K562 (cell line): ENCODE data around the gene COPB2. TPM values are rescaled to one million over a fixed set of nuclear protein-coding genes. Genes with fewer than 3 reads are reported as not detected.

Source experiments
- ATAC-seq: fragments of 200-7000 bp; cut with Tn5 transposase; 3 replicates; pipeline ENCODE4 v1.9.1; 2020; ENCODE audit warnings: moderate library complexity
- BruUV-seq: library from RNA; stranded (reverse); fragments of 400-500 nt; replicated peaks from 2 replicates; lab custom pipeline; 2021; lab: Mats Ljungman, UMichigan
- CTCF ChIA-PET: fragments of 300-600 bp; formaldehyde crosslinking; extraction: SDS; loops from one replicate; lab custom pipeline; 2021; ENCODE audit warnings: low intra/inter-chr PET ratio; lab: Yijun Ruan, JAX
- POLR2A ChIA-PET: fragments of 300-600, 350-650 bp; sonication (Branson Sonifier 250); formaldehyde crosslinking; extraction: SDS; loops from one replicate; lab custom pipeline; 2021; ENCODE audit warnings: antibody characterized with exemption, inconsistent platforms; lab: Yijun Ruan, JAX
- DNase-seq, 4 experiments: peaks; one replicate each; pipeline versions ENCODE4 v3.0.0 to v3.0.0-alpha.2; 2011 to 2018; ENCODE audit warnings: low spot score in 3 of 4, mixed read lengths in 3 of 4; ENCODE audit errors: extremely low read depth in 1 of 4
- FAIRE-seq: peaks from 2 replicates; lab custom pipeline; 2011; peaks lifted over from hg19 to GRCh38; lab: Jason Lieb, UNC
- H2AFZ ChIP-seq: 2 replicates; pipeline ENCODE4 v1.6.0; 2011; ENCODE audit warnings: low read depth, low read length, control low read depth, inconsistent platforms
- H3K27ac ChIP-seq: fragments of 200-600 bp; 3 replicates; pipeline ENCODE4 v1.8.0; 2011; ENCODE audit warnings: low read depth, mild to moderate bottlenecking, control low read depth, inconsistent platforms, low read length, moderate library complexity, mixed read lengths; ENCODE audit errors: extremely low read depth
- H3K27me3 ChIP-seq, 2 experiments: fragments of 300-600 bp in 1 of 2; 2 replicates in 1 of 2; 3 replicates in 1 of 2; pipeline versions ENCODE4 v1.6.0 to v1.8.0; 2011; ENCODE audit warnings: inconsistent platforms in 2 of 2, low read length in 2 of 2, mild to moderate bottlenecking in 1 of 2, mixed read lengths in 1 of 2, moderate library complexity in 1 of 2; ENCODE audit not compliant: control insufficient read depth in 2 of 2, insufficient read depth in 2 of 2
- H3K36me3 ChIP-seq: fragments of 300-600 bp; 3 replicates; pipeline ENCODE4 v1.8.0; 2011; ENCODE audit warnings: mild to moderate bottlenecking, low read length, inconsistent platforms; ENCODE audit not compliant: control insufficient read depth, insufficient read depth
- H3K4me1 ChIP-seq, 2 experiments: fragments of 200-600 bp in 1 of 2; replicated peaks in 1 of 2; 2 replicates in 1 of 2; 3 replicates in 1 of 2; pipeline versions ENCODE4 v1.5.1 to v1.8.0; 2011; ENCODE audit warnings: inconsistent platforms in 2 of 2, low read length in 2 of 2, mild to moderate bottlenecking in 1 of 2, mixed read lengths in 1 of 2, moderate library complexity in 1 of 2; ENCODE audit not compliant: control insufficient read depth in 2 of 2, insufficient read depth in 2 of 2
- H3K4me2 ChIP-seq: 2 replicates; pipeline ENCODE4 v1.6.1; 2011; ENCODE audit warnings: low read length, control low read depth, inconsistent platforms, mixed read lengths; ENCODE audit not compliant: insufficient read depth
- H3K4me3 ChIP-seq: fragments of 200-600 bp; sonication (generic), shearing (Covaris generic); 2 replicates; pipeline ENCODE4 v1.5.1; 2016; ENCODE audit warnings: control low read depth, inconsistent platforms
- H3K79me2 ChIP-seq: fragments of 200-600 bp; 3 replicates; pipeline ENCODE4 v1.8.0; 2011; ENCODE audit warnings: low read length, inconsistent platforms; ENCODE audit not compliant: control insufficient read depth, insufficient read depth
- H3K9ac ChIP-seq, 2 experiments: 2 replicates each; pipeline versions ENCODE4 v1.6.0 to v1.6.1; 2011; ENCODE audit warnings: low read depth in 2 of 2, low read length in 2 of 2, control low read depth in 1 of 2, inconsistent platforms in 1 of 2, mild to moderate bottlenecking in 1 of 2, mixed read lengths in 1 of 2; ENCODE audit not compliant: insufficient read depth in 1 of 2
- H3K9me1 ChIP-seq: one replicate; pipeline ENCODE4 v1.6.0; 2011; ENCODE audit warnings: inconsistent platforms, mild to moderate bottlenecking, low read length, moderate library complexity; ENCODE audit not compliant: control insufficient read depth, insufficient read depth
- H3K9me3 ChIP-seq: replicated peaks from 2 replicates; pipeline ENCODE4 v1.5.1; 2011; ENCODE audit warnings: low read depth, low read length, inconsistent platforms; ENCODE audit not compliant: control insufficient read depth, insufficient read depth
- H4K20me1 ChIP-seq: replicated peaks from 2 replicates; pipeline ENCODE4 v1.6.1; 2011; ENCODE audit warnings: low read length, inconsistent platforms, mixed read lengths; ENCODE audit not compliant: control insufficient read depth, insufficient read depth
- ZBED1 ChIP-seq: IDR thresholded peaks from 2 replicates; pipeline ENCODE4 v1.6.1; 2014
- WGBS: fragments of 100-300 bp; shearing (Covaris generic); methylation state at CpG from one replicate; pipeline ENCODE4 v1.1.6; 2016; ENCODE audit warnings: low coverage, mixed read lengths; ENCODE audit not compliant: insufficient coverage; ENCODE audit errors: missing lambda C conversion rate; 5-methylcytosine and 5-hydroxymethylcytosine counted together
- in situ Hi-C: fragments of 300-500 bp; cut with MboI; formaldehyde crosslinking; loops from 4 replicates; pipeline ENCODE4 v1.15.0; 2018; ENCODE audit warnings: inconsistent platforms, mixed read lengths
- intact Hi-C: fragments of 100-400 bp; cut with micrococcal nuclease; formaldehyde crosslinking; loops from 2 replicates; pipeline ENCODE4 v1.14.2; 2022
- polyA plus RNA-seq, 8 experiments: library from polyadenylated mRNA; depleted of rRNA in 4 of 8; stranded (reverse) in 5 of 8; unstranded in 3 of 8; fragments of >200 nt; fragmentation: Nextera tagmentation in 2 of 8; fragmentation: Illumina TruSeq in 1 of 8; extraction: Ambion mirVana in 2 of 8; extraction: Trizol in 1 of 8; gene quantifications; 2 replicates each; pipeline versions ENCODE4 v1.2.1 to v1.2.3, GENCODE V29; 2011 to 2014; ENCODE audit warnings: inconsistent platforms in 1 of 8, missing spikeins in 1 of 8
- total RNA-seq, 7 experiments: library from RNA; depleted of rRNA in 6 of 7; stranded (reverse); fragments of >200 nt in 6 of 7; fragmentation: Illumina TruSeq in 2 of 7; extraction: Trizol in 2 of 7; gene quantifications; 2 replicates each; pipeline versions ENCODE4 v1.2.1 to v1.2.3, GENCODE V29; 2011 to 2021; ENCODE audit warnings: low replicate concordance in 1 of 7
- TF ChIP-seq, protein P1 (sequence below): fragments of 450-650 bp; IDR thresholded peaks from 2 replicates; pipeline ENCODE4 v1.6.1; 2016; ENCODE audit warnings: mild to moderate bottlenecking, moderate library complexity

Gene COPB2
- total and polyA plus RNA-seq, 9 of the 15 experiments (the other 6 are each of a cell fraction or from before 2014, with no cell fraction given), result 64.3 to 189 (median 130) TPM

DNA sequence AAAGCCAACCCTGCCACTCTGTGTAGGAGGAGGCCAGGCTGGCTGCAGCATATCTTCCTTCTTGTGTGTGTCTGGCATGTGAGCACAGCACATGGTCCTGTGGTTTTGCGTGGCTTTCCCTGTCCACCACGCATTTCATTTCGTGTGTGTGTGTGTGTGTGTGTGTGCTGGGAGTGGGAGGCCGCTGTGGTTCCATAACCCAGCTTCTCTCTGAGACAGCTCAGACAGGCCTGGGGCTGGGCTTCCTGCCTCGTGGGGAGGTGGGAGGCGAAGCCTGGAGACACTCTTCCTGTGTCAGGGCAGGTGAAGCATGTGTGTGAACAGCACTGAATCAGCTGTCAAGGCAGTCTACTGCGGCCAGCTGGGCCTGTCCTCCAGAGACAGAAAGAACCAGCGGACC, 61.6 kb downstream of the COPB2 start:
- ATAC-seq, result no peak
- in situ Hi-C loops (no loop called here), intact Hi-C loops (loop anchor here (2.0 to 10.0 kb wide), 6 partner anchors 29 to 391 kb away; no protein-coding TSS in a partner anchor)
- Histone ChIP-seq H3K4me2 (no peak overlapping the region), H3K9ac (peak overlapping the region in 1 of 2 experiments; percentile 45; a peak in 1 of 4 replicates), H3K4me1 (peaks cover 17 to 29% of the 10 kb centered on the region in 2 experiments; a peak in 4 of 5 replicates), H2AFZ (peak overlapping the region; percentile 29), H3K4me3 (no peak overlapping the region), H3K27ac (no peak overlapping the region), H3K27me3 (no peaks in the 10 kb centered on the region), H3K9me3 (no peaks in the 10 kb centered on the region), H4K20me1 (no peaks in the 10 kb centered on the region), H3K79me2 (no peaks in the 10 kb centered on the region), H3K9me1 (no peaks in the 10 kb centered on the region), H3K36me3 (no peaks in the 10 kb centered on the region; the same call in 2 of the 3 replicates)
- ChIA-PET POLR2A (no interaction called here), CTCF (interaction anchor here (0.6 to 2.6 kb wide), 2 partner anchors 216 to 1257 kb away, joined by 3 to 43 read pairs; no protein-coding TSS in a partner anchor)
- no peak for DNase-seq
- 86% methylated on average over 7 of the region's 8 CpGs for WGBS
- FAIRE-seq, result no peak
- BruUV-seq, result no TSS peak
- TF ChIP-seq, protein P1, sequence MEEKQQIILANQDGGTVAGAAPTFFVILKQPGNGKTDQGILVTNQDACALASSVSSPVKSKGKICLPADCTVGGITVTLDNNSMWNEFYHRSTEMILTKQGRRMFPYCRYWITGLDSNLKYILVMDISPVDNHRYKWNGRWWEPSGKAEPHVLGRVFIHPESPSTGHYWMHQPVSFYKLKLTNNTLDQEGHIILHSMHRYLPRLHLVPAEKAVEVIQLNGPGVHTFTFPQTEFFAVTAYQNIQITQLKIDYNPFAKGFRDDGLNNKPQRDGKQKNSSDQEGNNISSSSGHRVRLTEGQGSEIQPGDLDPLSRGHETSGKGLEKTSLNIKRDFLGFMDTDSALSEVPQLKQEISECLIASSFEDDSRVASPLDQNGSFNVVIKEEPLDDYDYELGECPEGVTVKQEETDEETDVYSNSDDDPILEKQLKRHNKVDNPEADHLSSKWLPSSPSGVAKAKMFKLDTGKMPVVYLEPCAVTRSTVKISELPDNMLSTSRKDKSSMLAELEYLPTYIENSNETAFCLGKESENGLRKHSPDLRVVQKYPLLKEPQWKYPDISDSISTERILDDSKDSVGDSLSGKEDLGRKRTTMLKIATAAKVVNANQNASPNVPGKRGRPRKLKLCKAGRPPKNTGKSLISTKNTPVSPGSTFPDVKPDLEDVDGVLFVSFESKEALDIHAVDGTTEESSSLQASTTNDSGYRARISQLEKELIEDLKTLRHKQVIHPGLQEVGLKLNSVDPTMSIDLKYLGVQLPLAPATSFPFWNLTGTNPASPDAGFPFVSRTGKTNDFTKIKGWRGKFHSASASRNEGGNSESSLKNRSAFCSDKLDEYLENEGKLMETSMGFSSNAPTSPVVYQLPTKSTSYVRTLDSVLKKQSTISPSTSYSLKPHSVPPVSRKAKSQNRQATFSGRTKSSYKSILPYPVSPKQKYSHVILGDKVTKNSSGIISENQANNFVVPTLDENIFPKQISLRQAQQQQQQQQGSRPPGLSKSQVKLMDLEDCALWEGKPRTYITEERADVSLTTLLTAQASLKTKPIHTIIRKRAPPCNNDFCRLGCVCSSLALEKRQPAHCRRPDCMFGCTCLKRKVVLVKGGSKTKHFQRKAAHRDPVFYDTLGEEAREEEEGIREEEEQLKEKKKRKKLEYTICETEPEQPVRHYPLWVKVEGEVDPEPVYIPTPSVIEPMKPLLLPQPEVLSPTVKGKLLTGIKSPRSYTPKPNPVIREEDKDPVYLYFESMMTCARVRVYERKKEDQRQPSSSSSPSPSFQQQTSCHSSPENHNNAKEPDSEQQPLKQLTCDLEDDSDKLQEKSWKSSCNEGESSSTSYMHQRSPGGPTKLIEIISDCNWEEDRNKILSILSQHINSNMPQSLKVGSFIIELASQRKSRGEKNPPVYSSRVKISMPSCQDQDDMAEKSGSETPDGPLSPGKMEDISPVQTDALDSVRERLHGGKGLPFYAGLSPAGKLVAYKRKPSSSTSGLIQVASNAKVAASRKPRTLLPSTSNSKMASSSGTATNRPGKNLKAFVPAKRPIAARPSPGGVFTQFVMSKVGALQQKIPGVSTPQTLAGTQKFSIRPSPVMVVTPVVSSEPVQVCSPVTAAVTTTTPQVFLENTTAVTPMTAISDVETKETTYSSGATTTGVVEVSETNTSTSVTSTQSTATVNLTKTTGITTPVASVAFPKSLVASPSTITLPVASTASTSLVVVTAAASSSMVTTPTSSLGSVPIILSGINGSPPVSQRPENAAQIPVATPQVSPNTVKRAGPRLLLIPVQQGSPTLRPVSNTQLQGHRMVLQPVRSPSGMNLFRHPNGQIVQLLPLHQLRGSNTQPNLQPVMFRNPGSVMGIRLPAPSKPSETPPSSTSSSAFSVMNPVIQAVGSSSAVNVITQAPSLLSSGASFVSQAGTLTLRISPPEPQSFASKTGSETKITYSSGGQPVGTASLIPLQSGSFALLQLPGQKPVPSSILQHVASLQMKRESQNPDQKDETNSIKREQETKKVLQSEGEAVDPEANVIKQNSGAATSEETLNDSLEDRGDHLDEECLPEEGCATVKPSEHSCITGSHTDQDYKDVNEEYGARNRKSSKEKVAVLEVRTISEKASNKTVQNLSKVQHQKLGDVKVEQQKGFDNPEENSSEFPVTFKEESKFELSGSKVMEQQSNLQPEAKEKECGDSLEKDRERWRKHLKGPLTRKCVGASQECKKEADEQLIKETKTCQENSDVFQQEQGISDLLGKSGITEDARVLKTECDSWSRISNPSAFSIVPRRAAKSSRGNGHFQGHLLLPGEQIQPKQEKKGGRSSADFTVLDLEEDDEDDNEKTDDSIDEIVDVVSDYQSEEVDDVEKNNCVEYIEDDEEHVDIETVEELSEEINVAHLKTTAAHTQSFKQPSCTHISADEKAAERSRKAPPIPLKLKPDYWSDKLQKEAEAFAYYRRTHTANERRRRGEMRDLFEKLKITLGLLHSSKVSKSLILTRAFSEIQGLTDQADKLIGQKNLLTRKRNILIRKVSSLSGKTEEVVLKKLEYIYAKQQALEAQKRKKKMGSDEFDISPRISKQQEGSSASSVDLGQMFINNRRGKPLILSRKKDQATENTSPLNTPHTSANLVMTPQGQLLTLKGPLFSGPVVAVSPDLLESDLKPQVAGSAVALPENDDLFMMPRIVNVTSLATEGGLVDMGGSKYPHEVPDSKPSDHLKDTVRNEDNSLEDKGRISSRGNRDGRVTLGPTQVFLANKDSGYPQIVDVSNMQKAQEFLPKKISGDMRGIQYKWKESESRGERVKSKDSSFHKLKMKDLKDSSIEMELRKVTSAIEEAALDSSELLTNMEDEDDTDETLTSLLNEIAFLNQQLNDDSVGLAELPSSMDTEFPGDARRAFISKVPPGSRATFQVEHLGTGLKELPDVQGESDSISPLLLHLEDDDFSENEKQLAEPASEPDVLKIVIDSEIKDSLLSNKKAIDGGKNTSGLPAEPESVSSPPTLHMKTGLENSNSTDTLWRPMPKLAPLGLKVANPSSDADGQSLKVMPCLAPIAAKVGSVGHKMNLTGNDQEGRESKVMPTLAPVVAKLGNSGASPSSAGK, result peak; percentile 50
- no peak for TF ChIP-seq ZBED1
- TF ChIP-seq, all 486 proteins: peak for 1
